Hindlimb muscle (tissue), 1 donor: ENCODE results near the gene ANXA2. TPM values are rescaled to one million over a fixed set of nuclear protein-coding genes. Genes with fewer than 3 reads are reported as not detected.
A peak's percentile ranks its signal among the peaks of the same experiment; 100 is the strongest.

Source experiments
- DNase-seq: peaks from one replicate; pipeline ENCODE4 v3.0.0-alpha.2; 2013
- polyA plus RNA-seq: library from polyadenylated mRNA; unstranded; fragments of 120-200 nt; gene quantifications from one replicate; pipeline ENCODE4 v1.2.1, GENCODE V29; 2013; ENCODE audit not compliant: insufficient read length

ANXA2 gene
- polyA plus RNA-seq, 1 donor: 359 TPM

DNA sequence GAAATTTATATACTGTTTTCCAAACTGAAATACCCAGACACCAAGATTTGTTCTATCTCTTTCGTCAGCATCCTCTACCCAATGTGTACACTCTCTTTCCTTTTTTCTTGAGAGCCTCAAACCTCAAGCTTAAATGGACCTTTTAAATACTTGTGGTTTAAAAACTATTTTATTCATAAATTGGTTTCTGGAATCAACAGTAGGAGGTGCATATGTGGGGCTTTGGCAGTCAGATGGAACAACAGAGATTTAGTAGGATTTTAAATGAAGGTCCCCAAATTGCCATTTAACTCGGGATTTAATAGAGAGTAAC lies 33.2 kb downstream of the ANXA2 start:
- DNase-seq: no peak

DNA sequence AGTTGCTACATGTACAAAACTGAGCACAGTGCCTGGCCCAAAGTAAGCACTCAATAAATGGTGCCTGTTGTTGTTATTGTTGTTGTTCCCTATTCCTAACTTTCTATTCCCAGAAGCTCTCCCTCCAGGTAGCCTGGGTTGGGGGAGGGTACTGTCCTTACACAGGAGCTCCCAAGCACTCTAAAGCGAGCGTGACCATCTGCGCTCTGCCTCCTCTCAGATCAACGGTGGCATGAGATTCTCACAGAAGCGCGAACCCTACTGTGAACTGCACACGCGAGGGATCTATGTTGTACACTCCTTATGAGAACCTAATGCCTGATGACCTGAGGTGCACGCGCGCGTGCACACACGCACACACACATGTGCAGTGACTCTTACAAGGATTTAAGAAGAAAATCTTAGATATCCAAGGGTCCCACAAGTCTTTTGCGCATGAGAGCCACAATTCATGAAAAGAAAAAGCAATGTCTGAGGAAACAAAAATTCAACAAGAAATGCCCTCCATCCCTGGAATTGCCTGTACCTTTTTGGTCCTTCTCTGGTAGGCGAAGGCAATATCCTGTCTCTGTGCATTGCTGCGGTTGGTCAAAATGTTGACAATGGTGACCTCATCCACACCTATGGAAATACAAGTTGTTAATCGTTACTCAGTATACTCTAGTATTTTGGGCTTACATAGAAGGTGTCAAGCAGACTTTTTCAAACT lies 33.7 kb downstream of the ANXA2 start:
- DNase-seq: no peak

DNA sequence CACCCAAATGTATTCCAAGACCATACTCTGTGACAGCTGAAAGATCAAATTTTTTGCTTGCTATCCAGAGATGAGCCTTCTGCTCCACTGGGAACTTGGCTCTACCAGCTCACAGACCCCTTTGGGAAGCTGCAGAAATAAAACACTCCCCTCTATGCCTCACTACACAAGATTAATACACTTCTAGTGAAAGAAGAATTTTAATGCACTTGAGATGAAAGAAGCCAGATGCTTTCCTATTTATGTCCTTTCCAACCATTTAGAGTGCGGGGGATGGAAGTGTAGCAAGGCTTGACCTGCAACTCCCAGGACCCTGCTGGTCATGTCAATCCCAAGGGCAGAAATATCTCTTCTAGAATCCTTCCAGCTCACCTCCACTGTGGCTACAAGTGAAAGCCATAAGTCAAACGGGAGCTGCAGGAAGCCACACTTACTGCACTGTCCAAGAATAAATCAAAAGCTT lies 34.7 kb downstream of the ANXA2 start:
- no peak for DNase-seq

DNA sequence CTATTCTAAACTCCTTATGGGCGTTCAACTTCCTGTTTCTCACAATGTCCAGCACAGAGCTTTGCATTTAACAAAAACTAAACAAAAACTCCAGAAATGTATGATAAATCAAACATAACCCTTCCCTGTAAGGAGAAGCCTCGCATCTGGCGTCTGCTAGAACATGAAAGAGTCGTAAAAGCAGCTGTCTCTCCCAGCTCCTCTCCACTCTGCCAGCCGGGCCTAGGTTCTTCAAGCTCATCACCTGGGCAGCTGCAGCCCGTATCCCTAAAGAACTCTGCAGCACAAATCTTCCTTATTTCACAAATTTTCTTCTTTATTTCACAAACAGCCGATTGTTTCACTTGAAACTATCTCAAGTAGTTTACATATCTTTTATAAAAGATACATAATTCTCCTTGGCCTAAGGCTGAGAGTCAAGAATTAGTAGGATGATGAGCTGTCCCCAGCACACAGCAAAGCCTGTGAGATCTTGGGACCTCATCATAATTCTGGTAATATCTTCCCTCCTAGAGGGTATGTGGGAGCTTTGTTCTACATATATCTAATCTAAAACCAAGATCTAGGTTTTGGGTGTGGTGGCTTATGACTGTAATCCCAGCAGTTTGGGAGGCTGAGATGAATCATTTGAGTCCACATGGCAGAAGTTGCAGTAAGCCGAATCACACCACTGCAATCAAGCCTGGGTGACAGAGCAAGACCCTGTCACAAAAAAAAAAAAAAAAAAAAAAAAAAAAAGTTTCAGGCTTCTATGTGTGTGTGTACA lies 35.3 kb downstream of the ANXA2 start:
- DNase-seq: no peak

DNA sequence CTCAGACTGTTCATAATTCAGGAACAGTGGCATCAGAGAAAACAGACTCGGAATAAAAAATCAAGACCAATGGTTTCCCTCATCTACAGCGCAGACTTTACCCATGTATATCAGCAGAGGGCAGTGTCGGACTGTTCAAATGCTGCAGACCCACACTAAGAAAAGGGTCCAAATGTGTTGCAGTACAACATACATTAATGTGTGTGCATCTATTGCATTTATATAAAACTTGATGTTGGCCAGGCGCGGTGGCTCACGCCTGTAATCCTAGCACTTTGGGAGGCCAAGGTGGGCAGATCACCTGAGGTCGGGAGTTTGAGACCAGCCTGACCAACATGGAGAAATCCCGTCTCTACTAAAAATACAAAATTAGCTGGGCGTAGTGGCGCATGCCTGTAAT lies 38.0 kb downstream of the ANXA2 start:
- peak; percentile 66 for DNase-seq

DNA sequence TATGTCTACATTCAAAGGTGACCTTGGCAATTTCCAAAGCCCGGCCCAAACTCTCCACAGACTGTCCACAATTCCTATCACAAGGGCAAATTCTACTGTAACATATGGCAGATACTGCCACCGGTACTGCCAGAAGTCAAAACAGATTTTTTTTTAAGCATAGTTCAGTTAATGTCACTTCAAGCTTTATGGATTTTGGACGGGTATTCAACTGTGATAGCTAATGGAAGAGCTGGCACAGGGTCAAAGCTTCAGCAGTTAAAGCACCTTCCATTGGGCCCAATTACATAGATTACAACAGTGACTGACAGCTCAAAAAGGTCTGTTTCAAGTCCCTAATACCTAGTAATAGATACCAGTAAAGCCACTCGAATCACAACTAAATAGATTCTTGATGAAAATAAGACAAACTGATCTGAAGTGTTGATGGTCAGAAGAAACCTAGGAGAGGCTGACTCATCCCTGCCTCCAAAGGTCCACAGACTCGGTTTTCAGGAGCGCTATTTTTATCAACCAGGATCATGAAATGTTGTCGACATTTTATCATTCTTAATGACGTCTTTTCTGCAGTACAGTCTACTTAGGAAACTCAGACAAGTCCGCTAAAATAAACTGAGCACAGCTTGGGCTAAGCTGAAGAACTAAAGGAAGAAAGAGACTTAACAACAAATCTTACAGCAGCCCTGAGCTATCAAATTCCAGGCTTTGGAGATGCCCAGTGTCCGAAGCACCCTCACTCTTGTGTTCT lies 38.7 kb downstream of the ANXA2 start:
- no peak for DNase-seq

DNA sequence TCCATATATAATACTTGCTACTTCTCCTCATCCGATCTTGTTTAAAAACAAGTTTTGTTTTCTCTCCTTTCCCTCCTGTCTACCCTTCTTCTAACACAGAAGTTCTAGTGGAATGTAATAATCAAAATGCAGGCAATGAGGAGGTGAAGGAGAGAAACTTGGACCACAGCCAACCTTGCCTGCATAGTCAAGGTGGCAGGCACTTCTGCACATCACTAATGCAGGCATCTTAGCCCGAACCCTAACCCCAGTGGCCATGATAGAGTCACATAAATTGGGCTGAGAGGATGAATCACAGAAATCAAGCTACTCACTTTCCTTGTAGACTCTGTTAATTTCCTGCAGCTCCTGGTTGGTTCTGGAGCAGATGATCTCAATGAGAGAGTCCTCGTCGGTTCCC lies 41.0 kb downstream of the ANXA2 start:
- no peak for DNase-seq

DNA sequence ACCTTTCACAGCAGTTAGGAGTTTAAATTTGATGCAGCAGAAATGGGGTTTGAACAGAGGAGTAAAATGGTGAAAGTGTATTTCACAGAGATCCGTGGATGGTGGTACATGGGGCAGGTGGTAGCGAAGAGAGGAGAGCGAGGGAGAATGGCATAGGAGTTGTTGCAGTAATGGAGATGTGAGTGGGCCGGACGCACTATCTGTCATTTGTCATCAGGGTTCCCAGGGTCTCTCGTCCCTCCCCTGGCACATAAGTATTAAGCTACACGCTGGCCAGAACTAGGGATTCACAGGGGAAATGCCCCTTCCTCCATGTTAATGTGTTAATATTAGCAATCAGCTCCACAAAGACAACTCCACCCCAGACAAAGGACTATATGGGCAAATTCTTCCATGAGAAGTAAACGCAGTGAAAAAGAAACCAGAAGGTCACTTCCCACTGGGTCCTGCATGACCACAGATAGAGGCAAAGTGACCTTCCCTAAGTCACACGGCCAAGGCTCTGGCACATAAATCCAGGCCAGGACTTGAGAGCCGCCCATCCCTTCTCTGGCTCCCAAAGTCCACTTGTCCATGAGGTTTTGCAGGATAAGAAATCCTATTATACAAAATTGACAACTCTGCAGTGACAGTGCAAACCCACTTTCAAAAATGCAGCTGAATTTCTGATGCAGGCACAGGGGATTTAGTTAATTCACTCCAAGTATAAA lies 42.5 kb downstream of the ANXA2 start:
- DNase-seq: no peak

DNA sequence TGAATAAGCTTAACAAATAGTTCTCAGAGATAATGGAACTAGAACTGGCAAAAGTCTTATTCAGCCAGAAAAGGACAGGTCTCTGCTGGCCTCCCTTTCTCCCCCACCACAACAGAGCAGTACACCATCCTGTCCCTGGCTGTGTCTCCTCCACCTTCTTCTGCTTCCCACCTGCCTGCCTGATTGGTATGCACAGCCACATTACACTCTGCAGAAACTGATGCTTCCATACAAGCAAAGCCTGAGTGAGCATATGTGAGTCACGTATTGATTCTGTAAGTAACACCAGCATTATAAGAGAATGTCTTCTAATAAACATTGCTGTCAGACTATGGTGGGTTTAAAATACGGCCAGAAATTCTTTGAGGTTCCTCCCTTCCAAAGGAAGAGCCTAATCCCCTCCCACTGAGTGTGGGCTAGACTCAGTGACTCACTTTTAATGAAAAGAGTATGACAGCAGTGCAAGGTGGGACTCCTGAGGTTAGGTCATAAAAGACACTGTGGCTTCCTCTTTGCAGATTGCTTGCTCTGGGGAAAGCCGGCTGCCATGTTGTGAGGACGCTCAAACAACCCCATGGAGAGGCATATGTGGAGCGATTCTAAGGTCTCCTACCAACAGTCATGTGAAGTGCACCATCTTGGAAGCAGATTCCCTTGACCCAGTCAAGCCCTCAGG lies 44.4 kb downstream of the ANXA2 start:
- no peak for DNase-seq

DNA sequence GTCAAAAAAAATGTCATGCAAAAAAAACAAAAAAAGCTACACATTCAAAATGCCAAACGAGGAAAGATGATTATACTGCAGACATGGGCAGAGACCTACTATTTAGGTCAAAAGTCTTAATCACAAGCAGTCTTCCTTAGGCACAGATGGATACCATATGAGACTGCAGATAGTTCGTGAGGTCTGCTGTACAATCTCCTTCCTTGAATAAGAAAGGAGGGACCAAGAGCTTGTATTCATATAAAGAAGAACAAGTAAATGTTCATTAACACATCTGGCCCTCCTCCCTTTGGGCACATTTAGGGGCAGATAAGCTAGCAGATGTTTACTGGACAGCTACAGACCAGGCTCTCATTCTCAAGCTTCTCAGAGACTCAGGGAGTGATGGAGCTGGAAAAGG lies 45.3 kb downstream of the ANXA2 start:
- DNase-seq: no peak

DNA sequence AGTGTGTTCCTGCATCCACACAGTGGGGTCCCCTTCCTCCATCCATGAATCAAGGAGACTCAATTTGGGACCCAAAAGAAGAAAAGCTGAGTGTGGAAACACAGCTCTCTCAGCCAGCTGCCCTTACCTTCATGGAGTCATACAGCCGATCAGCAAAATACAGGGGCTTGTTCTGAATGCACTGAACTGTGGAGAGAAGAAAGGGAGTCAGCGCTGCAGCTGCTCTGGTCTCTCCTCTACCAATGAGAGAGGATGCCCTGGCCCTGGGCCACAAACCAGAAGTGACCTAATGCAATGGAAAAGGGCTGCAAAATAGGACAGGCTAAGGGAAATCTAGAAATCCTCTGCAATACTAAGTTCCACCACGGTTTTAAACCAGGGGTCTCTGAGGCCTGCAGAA lies 46.7 kb downstream of the ANXA2 start:
- DNase-seq: no peak

DNA sequence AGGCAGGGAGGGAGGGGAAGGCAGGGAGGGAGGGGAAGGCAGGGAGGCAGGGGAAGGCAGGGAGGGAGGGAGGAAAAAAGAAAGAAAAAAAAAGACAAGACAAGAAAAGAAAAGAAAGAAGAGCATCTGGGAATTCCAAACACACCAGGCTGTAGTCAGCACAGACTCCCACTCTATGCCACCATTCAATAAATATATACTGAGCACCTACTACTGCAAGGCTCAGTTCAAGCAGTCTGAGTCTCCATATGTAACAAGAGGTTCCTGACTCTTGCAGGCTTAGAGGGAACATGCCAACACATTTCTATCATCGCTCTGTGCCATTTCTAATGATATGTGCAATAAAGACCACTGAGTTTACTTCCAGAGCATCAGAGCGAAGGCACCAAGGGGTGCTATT lies 47.7 kb downstream of the ANXA2 start:
- no peak for DNase-seq

DNA sequence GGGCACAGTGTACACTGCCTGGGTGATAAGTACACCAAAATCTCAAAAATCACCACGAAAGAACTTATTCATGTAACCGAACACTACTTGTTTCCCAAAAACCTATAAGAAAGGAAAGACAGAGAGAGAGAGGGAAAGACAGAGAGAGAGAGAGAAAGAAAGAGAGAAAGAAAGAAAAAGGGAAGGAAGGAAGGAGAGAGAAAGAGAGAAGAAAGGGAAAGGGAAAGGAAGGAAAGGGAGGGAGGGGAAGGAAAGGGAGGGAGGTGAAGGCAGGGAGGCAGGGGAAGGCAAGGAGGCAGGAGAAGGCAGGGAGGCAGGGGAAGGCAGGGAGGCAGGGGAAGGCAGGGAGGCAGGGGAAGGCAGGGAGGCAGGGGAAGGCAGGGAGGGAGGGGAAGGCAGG lies 48.2 kb downstream of the ANXA2 start:
- no peak for DNase-seq

DNA sequence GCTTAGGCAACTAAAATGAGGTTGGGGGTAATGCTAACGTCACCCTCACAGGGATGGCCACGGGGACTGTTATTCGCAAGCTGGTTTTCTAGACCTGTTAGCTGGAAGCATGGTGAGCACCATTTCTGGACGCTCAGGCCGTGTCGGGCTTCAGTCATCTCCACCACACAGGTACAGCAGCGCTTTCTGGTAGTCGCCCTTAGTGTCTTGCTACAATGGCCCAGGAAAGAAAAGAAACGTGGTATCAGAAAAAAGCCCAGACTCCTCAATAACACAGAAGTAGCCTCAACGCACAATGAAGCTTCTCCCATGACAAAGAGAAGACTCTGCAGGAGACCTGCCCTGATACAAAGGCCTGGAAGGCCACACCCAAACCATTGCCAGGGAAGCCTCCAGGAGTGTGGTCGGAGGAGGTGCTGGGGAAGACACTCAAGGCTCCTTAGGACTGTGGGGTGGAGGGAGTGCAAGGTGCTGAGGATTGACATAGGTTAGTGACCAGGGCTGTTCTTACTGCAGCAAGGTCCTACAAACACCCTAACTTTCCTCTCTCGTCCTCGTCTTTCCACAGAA lies 50.2 kb downstream of the ANXA2 start:
- DNase-seq: no peak

DNA sequence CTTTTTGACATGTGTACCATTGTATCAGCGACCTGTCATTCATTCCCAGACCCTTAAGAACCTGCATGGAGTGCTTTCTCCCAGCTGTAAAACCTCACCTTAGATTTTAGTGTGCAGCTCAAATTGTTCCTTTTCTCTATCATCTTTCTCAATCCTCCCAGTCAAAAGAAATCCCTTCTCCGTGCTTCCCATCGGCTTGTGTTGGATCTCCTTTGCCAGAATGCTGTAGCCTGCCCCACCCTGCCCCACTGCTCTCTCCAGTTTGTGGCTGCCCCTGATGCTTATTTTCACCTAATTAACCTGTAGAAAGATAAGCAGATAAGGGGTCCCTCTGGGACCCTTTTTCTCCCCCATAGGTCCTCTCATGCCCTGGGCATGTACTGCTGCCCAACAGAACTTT lies 51.1 kb downstream of the ANXA2 start:
- DNase-seq: no peak

DNA sequence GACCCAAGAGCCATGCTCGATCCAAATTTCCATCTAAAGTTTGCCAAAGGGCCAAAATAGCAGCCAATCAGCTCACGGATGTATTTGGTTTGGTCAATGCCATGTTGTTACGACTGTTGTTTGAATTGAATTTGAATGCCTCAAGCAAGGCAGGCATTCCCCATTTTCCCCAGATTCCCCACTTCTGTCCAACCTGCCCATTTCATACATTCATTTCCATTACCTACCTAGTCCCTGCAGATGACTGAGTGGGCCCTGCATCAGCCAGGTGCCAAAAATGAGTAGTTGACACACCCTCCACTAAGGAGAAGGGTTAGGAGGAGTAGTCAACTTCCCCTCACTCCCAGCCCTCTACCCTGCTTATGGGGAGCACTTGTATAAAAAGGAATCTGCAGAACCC lies 51.7 kb downstream of the ANXA2 start:
- no peak for DNase-seq

DNA sequence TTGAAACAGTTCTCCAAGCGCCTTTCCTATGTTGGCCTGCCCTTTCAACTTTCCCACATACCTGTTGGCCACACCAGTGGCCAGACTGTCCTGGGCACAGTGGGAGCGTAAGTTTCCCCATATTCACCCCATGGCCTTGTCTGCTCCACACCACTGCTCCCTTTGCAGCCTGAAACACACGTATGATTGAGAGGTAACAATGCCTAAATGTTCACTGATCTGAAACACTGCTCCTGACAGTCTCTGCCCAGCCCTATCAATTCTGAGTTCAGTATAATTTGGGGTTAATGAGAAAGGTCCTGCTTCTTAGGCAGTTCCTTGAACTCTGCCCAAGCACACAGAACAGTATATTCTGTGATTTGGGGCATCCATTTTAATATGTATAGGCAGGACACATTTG lies 52.2 kb downstream of the ANXA2 start:
- DNase-seq: no peak

DNA sequence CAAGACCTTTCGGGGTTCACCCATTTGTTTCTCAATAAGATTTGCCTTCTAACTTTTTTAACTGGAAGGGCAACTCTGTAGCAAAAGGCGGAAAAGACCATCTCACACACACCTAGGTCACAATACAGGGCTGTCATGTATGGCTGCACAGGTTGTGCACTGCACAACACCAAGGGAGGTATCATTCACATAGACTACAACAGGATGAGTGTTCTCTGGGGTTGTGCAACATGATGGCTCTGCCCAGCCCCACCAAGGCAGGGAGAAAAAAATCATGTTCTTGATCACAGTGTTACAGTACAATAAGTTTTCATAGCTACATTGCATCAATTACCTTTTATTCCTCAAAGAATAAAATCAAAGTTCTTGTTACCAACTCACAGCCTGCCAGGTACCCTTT lies 52.8 kb downstream of the ANXA2 start:
- DNase-seq: no peak

DNA sequence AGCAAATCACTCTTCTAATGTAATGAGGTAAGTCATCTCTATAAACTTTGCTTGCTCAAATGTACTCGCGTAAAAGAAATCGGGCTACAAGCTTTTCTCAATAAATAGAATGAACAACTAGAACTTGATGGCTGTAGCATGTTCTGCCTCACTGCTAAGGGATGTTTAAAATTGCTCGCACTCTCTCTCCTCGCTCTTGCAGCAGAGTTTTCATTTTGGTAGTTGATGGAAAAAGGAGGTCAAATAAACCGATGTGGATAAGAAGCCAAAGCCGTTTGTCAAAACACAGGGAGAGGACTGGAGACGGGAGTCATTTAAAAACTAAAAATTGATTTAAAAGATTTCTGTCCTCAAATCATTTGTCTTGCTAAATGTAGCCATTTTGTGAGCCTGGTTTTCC lies 53.3 kb downstream of the ANXA2 start:
- no peak for DNase-seq

DNA sequence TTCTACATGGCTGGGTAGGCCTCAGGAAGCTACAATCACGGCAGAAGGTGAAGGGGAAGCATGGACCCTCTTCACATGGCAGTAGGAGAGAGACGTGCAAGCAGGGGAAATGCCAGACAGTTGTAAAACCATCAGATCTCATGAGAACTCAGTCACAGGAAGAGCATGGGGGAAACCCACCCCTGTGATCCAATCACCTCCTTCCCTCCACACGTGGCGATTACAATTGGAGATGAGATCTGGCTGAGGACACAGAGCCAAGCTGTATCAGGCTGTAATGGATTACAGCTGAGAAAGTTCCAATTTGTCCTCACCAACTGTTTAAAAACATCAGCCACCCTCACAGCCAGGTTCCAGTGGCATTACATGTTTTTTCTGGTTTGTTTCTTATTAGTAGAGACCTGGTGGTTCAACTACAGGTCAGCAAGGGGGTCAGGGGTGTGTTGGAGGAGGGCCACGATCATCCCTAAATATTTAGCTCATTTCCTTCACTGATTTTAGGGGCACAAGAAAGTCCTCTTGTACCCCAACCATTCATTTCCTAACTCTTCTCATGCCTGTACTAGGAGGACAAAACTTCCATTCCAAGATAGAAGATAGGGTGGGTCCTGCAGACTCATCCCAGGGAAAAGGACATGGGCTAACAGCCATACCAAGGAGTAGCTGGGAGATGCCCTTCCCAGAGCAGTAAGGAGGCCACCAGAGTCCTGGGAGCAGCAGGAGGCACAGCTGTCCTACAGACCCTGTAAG lies 54.4 kb downstream of the ANXA2 start:
- DNase-seq: no peak

DNA sequence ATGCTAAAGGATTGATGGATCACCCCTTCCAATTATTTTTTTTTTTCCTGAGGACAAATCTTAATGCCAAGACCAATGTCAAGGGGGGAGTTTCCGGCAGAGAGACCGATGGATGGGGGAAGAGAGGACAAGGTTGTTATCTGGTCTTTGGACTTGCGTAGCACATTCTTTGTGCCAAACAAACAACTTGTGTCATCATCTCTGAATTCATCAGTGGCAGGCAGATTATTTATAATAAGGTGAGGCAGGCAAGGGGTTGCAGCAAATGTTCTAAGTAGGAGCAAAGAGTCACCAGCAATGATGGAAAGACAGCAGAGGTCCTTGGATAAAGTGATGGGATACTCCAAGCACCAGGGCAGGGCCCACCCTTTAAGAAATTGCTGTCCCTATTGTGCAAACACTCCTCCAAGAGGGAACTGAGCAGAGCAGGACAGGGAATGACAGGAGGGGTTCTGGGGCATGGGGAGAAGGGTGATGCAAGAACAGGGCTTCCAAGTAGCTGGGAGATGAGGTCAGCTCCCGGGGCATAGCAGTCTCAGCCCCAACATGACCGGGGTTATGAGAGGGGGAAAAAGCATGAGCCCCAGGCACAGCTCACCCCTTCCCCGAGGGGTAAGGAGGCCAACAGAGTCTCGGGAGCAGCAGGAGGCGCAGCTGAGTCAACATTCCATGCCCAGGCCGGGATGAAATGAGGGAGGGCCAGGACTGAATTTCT lies 57.4 kb downstream of the ANXA2 start:
- no peak for DNase-seq
